HepG2 (cell line): ENCODE data around the gene ITCH. TPM values are rescaled to one million over a fixed set of nuclear protein-coding genes. Genes with fewer than 3 reads are reported as not detected.
A peak's percentile ranks its signal among the peaks of the same experiment; 100 is the strongest.

Experiments
- FOXC1 ChIP-seq: sonication (generic); formaldehyde crosslinking; IDR thresholded peaks from 2 replicates; pipeline ENCODE4 v1.8.0; 2022; ENCODE audit warnings: mild to moderate bottlenecking, missing genetic modification reagents, borderline replicate concordance
- KDM6A ChIP-seq: IDR thresholded peaks from 2 replicates; pipeline ENCODE4 v1.6.1; 2016; ENCODE audit warnings: low read depth
- MAFK ChIP-seq, 2 experiments: IDR thresholded peaks in 1 of 2; conservative IDR thresholded peaks in 1 of 2; 2 replicates each; pipeline ENCODE4 v1.6.1; 2011; ENCODE audit warnings: improper control_type of control experiment in 2 of 2, low read length in 2 of 2
- NFATC3 ChIP-seq: sonication (generic); formaldehyde crosslinking; IDR thresholded peaks from 2 replicates; pipeline ENCODE4 v1.5.1; 2020; ENCODE audit warnings: mild to moderate bottlenecking, missing genetic modification reagents
- NR2C2 ChIP-seq: sonication (generic); formaldehyde crosslinking; IDR thresholded peaks from 2 replicates; pipeline ENCODE4 v1.4.0; 2020; ENCODE audit warnings: missing genetic modification reagents, mild to moderate bottlenecking, moderate library complexity, borderline replicate concordance
- POLR2G ChIP-seq: fragments of 200-400 bp; formaldehyde crosslinking; IDR thresholded peaks from 2 replicates; pipeline ENCODE4 v1.6.1; 2018; ENCODE audit warnings: mild to moderate bottlenecking, low read depth, low read length, moderate library complexity
- ZIK1 ChIP-seq: sonication (generic); formaldehyde crosslinking; IDR thresholded peaks from 2 replicates; pipeline ENCODE4 v1.5.0; 2020; ENCODE audit warnings: mild to moderate bottlenecking, low read depth, missing genetic modification reagents, borderline replicate concordance
- ZNF367 ChIP-seq: sonication (generic); formaldehyde crosslinking; IDR thresholded peaks from 2 replicates; pipeline ENCODE4 v1.4.0; 2020; ENCODE audit warnings: missing genetic modification reagents, borderline replicate concordance
- ZNF562 ChIP-seq: sonication (generic); formaldehyde crosslinking; IDR thresholded peaks from 2 replicates; pipeline ENCODE4 v1.8.0; 2022; ENCODE audit warnings: missing genetic modification reagents, borderline replicate concordance
- ZSCAN20 ChIP-seq: sonication (generic); formaldehyde crosslinking; IDR thresholded peaks from 2 replicates; pipeline ENCODE4 v1.4.0; 2020; ENCODE audit warnings: missing genetic modification reagents, mild to moderate bottlenecking, borderline replicate concordance
- polyA plus RNA-seq, 8 experiments: library from polyadenylated mRNA; depleted of rRNA in 3 of 8; stranded (reverse) in 7 of 8; unstranded in 1 of 8; fragments of >200 nt; fragmentation: Illumina TruSeq in 4 of 8; extraction: Trizol in 4 of 8; gene quantifications; 2 replicates each; pipeline versions ENCODE4 v1.2.1 to v1.2.3, GENCODE V29; 2011 to 2016; ENCODE audit warnings: low read depth in 4 of 8, missing spikeins in 1 of 8, mixed read lengths in 1 of 8; ENCODE audit not compliant: insufficient read depth in 1 of 8
- total RNA-seq, 5 experiments: library from RNA; depleted of rRNA; stranded (reverse); fragments of >200 nt; fragmentation: Illumina TruSeq; extraction: Trizol; gene quantifications; 2 replicates each; pipeline ENCODE4 v1.2.3, GENCODE V29; 2016; ENCODE audit warnings: low read depth in 1 of 5
- TF ChIP-seq, protein P1 (sequence below): sonication (generic); formaldehyde crosslinking; IDR thresholded peaks from 2 replicates; pipeline ENCODE4 v1.4.0; 2020; ENCODE audit warnings: low read depth, missing genetic modification reagents
- TF ChIP-seq, protein P2 (sequence below): sonication (generic); formaldehyde crosslinking; IDR thresholded peaks from 2 replicates; pipeline ENCODE4 v1.8.0; 2023; ENCODE audit warnings: mild to moderate bottlenecking, missing genetic modification reagents
- TF ChIP-seq, protein P3 (sequence below): IDR thresholded peaks from 2 replicates; pipeline ENCODE4 v1.6.1; 2016; ENCODE audit warnings: mild to moderate bottlenecking
- TF ChIP-seq, protein P4 (sequence below): sonication (generic); formaldehyde crosslinking; conservative IDR thresholded peaks from 2 replicates; pipeline ENCODE4 v1.4.0; 2020; ENCODE audit warnings: mild to moderate bottlenecking, missing genetic modification reagents, moderate library complexity
- TF ChIP-seq, protein P5 (sequence below): sonication (generic); formaldehyde crosslinking; conservative IDR thresholded peaks from 2 replicates; pipeline ENCODE4 v1.8.0; 2022; ENCODE audit warnings: low read depth, missing genetic modification reagents

The ITCH gene
- total and polyA plus RNA-seq, 2 of the 13 experiments (the other 11 are each of a cell fraction or from before 2014, with no cell fraction given), result 20.5 to 112 TPM

DNA sequence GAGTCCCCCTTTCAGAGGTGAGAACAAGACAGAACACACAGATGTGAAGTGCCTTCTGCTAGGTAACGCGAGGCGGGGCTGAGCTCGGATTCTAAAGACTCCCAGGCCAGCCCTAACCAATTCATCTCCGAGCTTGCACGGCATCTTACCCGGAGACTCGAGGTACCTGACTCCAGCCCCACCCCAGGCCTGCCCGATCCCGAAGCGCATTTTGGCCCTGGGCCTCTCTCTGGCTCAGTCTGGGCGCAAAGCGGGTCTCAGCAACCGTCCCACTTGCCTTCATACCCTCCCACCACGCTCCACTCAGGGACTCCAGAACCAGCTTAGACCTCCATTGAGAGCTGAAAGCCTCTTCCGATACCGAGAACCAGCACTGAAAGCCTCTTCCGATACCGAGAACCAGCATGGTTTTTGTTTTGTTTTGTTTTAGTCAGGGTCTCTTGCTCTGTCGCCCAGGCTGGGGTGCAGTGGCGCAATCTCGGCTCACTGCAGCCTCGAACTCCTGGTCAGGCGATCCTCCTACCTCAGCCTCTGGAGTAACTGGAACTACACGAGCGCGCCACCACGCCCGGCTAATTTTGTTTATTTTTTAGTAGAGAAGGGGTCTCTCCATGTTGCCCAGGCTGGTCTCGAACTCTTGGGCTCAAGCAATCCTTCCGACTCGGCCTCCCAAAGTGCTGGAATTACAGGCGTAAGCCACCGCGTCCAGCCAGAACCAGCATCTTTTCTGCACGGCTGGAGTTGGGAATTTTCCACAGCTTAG lies 152.6 kb downstream of the ITCH start (continued):
- TF ChIP-seq POLR2G (0 out of 2 replicates have a peak, but pooled peaks have one; percentile 16), ZIK1 (CRISPR knock-in tag) (no peak), MAFK (conservative IDR thresholded peaks at IDR 0.05 in 1 of 2, IDR thresholded peaks at IDR 0.05 in 1 of 2; ENCODE audit: low read length in 2 of 2) (no peak), NFATC3 (CRISPR knock-in tag) (no peak), KDM6A (no peak), FOXC1 (CRISPR knock-in tag) (no peak; the same call in 1 of the 2 replicates), NR2C2 (CRISPR knock-in tag) (peak; percentile 29; the same call in 1 of the 2 replicates), ZSCAN20 (CRISPR knock-in tag) (no peak), ZNF562 (CRISPR knock-in tag) (no peak), ZNF367 (CRISPR knock-in tag) (0 out of 2 replicates have a peak, but pooled peaks have one; percentile 16)
- TF ChIP-seq, protein P1, sequence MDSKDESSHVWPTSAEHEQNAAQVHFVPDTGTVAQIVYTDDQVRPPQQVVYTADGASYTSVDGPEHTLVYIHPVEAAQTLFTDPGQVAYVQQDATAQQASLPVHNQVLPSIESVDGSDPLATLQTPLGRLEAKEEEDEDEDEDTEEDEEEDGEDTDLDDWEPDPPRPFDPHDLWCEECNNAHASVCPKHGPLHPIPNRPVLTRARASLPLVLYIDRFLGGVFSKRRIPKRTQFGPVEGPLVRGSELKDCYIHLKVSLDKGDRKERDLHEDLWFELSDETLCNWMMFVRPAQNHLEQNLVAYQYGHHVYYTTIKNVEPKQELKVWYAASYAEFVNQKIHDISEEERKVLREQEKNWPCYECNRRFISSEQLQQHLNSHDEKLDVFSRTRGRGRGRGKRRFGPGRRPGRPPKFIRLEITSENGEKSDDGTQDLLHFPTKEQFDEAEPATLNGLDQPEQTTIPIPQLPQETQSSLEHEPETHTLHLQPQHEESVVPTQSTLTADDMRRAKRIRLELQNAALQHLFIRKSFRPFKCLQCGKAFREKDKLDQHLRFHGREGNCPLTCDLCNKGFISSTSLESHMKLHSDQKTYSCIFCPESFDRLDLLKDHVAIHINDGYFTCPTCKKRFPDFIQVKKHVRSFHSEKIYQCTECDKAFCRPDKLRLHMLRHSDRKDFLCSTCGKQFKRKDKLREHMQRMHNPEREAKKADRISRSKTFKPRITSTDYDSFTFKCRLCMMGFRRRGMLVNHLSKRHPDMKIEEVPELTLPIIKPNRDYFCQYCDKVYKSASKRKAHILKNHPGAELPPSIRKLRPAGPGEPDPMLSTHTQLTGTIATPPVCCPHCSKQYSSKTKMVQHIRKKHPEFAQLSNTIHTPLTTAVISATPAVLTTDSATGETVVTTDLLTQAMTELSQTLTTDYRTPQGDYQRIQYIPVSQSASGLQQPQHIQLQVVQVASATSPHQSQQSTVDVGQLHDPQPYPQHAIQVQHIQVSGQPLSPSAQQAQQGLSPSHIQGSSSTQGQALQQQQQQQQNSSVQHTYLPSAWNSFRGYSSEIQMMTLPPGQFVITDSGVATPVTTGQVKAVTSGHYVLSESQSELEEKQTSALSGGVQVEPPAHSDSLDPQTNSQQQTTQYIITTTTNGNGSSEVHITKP (CRISPR knock-in tag), result no peak
- TF ChIP-seq, protein P2, sequence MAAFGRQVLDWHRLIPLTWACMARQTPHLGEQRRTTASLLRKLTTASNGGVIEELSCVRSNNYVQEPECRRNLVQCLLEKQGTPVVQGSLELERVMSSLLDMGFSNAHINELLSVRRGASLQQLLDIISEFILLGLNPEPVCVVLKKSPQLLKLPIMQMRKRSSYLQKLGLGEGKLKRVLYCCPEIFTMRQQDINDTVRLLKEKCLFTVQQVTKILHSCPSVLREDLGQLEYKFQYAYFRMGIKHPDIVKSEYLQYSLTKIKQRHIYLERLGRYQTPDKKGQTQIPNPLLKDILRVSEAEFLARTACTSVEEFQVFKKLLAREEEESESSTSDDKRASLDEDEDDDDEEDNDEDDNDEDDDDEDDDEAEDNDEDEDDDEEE, result peak; percentile 30; the same call in 1 of the 2 replicates
- TF ChIP-seq, protein P3, sequence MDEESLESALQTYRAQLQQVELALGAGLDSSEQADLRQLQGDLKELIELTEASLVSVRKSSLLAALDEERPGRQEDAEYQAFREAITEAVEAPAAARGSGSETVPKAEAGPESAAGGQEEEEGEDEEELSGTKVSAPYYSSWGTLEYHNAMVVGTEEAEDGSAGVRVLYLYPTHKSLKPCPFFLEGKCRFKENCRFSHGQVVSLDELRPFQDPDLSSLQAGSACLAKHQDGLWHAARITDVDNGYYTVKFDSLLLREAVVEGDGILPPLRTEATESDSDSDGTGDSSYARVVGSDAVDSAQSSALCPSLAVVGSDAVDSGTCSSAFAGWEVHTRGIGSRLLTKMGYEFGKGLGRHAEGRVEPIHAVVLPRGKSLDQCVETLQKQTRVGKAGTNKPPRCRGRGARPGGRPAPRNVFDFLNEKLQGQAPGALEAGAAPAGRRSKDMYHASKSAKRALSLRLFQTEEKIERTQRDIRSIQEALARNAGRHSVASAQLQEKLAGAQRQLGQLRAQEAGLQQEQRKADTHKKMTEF (CRISPR knock-in tag), result no peak
- TF ChIP-seq, protein P4, sequence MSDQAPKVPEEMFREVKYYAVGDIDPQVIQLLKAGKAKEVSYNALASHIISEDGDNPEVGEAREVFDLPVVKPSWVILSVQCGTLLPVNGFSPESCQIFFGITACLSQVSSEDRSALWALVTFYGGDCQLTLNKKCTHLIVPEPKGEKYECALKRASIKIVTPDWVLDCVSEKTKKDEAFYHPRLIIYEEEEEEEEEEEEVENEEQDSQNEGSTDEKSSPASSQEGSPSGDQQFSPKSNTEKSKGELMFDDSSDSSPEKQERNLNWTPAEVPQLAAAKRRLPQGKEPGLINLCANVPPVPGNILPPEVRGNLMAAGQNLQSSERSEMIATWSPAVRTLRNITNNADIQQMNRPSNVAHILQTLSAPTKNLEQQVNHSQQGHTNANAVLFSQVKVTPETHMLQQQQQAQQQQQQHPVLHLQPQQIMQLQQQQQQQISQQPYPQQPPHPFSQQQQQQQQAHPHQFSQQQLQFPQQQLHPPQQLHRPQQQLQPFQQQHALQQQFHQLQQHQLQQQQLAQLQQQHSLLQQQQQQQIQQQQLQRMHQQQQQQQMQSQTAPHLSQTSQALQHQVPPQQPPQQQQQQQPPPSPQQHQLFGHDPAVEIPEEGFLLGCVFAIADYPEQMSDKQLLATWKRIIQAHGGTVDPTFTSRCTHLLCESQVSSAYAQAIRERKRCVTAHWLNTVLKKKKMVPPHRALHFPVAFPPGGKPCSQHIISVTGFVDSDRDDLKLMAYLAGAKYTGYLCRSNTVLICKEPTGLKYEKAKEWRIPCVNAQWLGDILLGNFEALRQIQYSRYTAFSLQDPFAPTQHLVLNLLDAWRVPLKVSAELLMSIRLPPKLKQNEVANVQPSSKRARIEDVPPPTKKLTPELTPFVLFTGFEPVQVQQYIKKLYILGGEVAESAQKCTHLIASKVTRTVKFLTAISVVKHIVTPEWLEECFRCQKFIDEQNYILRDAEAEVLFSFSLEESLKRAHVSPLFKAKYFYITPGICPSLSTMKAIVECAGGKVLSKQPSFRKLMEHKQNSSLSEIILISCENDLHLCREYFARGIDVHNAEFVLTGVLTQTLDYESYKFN (CRISPR knock-in tag), result no peak
- TF ChIP-seq, protein P5, sequence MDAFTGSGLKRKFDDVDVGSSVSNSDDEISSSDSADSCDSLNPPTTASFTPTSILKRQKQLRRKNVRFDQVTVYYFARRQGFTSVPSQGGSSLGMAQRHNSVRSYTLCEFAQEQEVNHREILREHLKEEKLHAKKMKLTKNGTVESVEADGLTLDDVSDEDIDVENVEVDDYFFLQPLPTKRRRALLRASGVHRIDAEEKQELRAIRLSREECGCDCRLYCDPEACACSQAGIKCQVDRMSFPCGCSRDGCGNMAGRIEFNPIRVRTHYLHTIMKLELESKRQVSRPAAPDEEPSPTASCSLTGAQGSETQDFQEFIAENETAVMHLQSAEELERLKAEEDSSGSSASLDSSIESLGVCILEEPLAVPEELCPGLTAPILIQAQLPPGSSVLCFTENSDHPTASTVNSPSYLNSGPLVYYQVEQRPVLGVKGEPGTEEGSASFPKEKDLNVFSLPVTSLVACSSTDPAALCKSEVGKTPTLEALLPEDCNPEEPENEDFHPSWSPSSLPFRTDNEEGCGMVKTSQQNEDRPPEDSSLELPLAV (CRISPR knock-in tag), result no peak
